Measurements from ENCODE around the gene FXYD2. TPM values are rescaled to one million over a fixed set of nuclear protein-coding genes. Genes with fewer than 3 reads are reported as not detected.
A peak's percentile ranks its signal among the peaks of the same experiment; 100 is the strongest.

The FXYD2 gene
- total and polyA plus RNA-seq, 9 of the 15 experiments (the other 6 are each of a cell fraction or from before 2014, with no cell fraction given) = not detected

DNA sequence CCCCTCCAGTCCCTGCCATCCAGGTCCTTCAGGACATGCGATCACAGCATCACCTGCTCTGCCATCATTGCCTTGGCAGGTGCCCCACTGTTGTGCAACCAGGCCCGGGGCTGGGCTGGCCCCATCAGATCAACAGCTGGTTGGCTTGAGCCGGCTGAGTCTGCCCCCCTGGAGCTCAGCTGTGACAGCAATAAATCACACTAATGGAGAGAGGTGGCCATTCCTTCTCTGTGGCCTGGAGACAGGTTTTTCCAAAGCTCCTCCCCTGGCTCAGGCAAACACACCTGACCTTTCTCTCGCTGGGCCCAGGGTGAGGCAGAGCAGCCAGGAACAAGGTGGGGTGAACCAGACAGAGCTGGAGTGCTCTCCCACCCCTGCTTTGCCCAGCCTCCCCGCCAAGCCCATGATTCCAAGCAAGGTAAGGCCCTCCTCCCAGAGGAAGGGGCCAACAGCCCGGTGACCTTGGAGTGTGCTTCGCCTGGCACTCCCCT lies 8.9 kb upstream of the FXYD2 start:
- ATAC-seq = no peak
- H4K20me1 ChIP-seq (replicated peaks; ENCODE audit: control insufficient read depth, insufficient read depth, low read length) = 0 out of 2 replicates have a peak, but pooled peaks cover 4% of the 10 kb centered on the region
- TF ChIP-seq STAT5A (IDR thresholded peaks at IDR 0.05; ENCODE audit: borderline replicate concordance, low read length) = no peak
- TF ChIP-seq, protein P1, sequence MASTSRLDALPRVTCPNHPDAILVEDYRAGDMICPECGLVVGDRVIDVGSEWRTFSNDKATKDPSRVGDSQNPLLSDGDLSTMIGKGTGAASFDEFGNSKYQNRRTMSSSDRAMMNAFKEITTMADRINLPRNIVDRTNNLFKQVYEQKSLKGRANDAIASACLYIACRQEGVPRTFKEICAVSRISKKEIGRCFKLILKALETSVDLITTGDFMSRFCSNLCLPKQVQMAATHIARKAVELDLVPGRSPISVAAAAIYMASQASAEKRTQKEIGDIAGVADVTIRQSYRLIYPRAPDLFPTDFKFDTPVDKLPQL (IDR thresholded peaks at IDR 0.05; ENCODE audit: extremely low read depth, insufficient read length) = no peak
- no peak for TF ChIP-seq RBFOX2 (IDR thresholded peaks at IDR 0.05; ENCODE audit: low read depth, low read length)
- no peak for TF ChIP-seq CEBPG (CRISPR knock-in tag; IDR thresholded peaks at IDR 0.05)
- TF ChIP-seq CEBPG (tag; conservative IDR thresholded peaks at IDR 0.05 in 1 of 2, IDR thresholded peaks at IDR 0.05 in 1 of 2) = peak in 1 of 2 experiments; percentile 65; a peak in 2 of 4 replicates
- no peak for TF ChIP-seq MAFG (tag; conservative IDR thresholded peaks at IDR 0.05)
- TF ChIP-seq, protein P2, sequence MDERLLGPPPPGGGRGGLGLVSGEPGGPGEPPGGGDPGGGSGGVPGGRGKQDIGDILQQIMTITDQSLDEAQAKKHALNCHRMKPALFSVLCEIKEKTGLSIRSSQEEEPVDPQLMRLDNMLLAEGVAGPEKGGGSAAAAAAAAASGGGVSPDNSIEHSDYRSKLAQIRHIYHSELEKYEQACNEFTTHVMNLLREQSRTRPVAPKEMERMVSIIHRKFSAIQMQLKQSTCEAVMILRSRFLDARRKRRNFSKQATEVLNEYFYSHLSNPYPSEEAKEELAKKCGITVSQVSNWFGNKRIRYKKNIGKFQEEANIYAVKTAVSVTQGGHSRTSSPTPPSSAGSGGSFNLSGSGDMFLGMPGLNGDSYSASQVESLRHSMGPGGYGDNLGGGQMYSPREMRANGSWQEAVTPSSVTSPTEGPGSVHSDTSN (CRISPR knock-in tag; IDR thresholded peaks at IDR 0.05; ENCODE audit: low read depth) = no peak
- TF ChIP-seq, protein P2 (tag; conservative IDR thresholded peaks at IDR 0.05; ENCODE audit: low read depth) = peak; percentile 72
- no peak for TF ChIP-seq ZNF23 (CRISPR knock-in tag; IDR thresholded peaks at IDR 0.05)
- TF ChIP-seq ILK (tag; IDR thresholded peaks at IDR 0.05; ENCODE audit: borderline replicate concordance, low read depth) = no peak
- peak; percentile 43; the same call in 1 of the 2 replicates for TF ChIP-seq CEBPB (tag; IDR thresholded peaks at IDR 0.05)
- no peak for TF ChIP-seq RBM22 (IDR thresholded peaks at IDR 0.05; ENCODE audit: low read depth, low read length, poor library complexity, severe bottlenecking)
- TF ChIP-seq, protein P3, sequence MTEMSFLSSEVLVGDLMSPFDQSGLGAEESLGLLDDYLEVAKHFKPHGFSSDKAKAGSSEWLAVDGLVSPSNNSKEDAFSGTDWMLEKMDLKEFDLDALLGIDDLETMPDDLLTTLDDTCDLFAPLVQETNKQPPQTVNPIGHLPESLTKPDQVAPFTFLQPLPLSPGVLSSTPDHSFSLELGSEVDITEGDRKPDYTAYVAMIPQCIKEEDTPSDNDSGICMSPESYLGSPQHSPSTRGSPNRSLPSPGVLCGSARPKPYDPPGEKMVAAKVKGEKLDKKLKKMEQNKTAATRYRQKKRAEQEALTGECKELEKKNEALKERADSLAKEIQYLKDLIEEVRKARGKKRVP (CRISPR knock-in tag; IDR thresholded peaks at IDR 0.05) = no peak
- TF ChIP-seq RAD51 (IDR thresholded peaks at IDR 0.05; ENCODE audit: borderline replicate concordance, low read depth) = no peak
- TF ChIP-seq CAMTA2 (CRISPR knock-in tag; conservative IDR thresholded peaks at IDR 0.05) = no peak
- no peak for TF ChIP-seq HDAC6 (IDR thresholded peaks at IDR 0.05; ENCODE audit: low read depth, low read length)
- no peak for TF ChIP-seq ZNF124 (CRISPR knock-in tag; IDR thresholded peaks at IDR 0.05)
- no peak for TF ChIP-seq RBM15 (IDR thresholded peaks at IDR 0.05; ENCODE audit: insufficient read depth, low read length)
- no peak for TF ChIP-seq HDAC1 (IDR thresholded peaks at IDR 0.05)
- no peak for TF ChIP-seq SMAD1 (IDR thresholded peaks at IDR 0.05; ENCODE audit: low read depth, low read length, partially characterized antibody)

More for the DNA sequence above, 8.9 kb upstream of the FXYD2 start:
- peaks cover 46 to 95% of the 10 kb centered on the region in 2 experiments; a peak in 4 of 5 replicates for H3K27me3 ChIP-seq (ENCODE audit: control insufficient read depth in 2 of 2, insufficient read depth in 2 of 2, low read length in 2 of 2)
- FAIRE-seq (no peak), DNase-seq (ENCODE audit: extremely low read depth in 1 of 4, low spot score in 3 of 4) (no peak)
- no peaks in the 10 kb centered on the region for H3K9me3 ChIP-seq (replicated peaks; ENCODE audit: control insufficient read depth, insufficient read depth, low read depth, low read length)
- H3K9ac ChIP-seq (ENCODE audit: insufficient read depth in 1 of 2, low read depth in 2 of 2, low read length in 2 of 2) = no peak overlapping the region
- BruUV-seq (replicated peaks) = no TSS peak
- POLR2A ChIA-PET = interaction anchor here (0.5 to 1.4 kb wide), 4 partner anchors 8 to 71 kb away, joined by 3 to 5 read pairs (median 3); no protein-coding TSS in a partner anchor
- WGBS (ENCODE audit: insufficient coverage, low coverage, missing lambda C conversion rate) = 0% methylated on average over 5 of the region's 7 CpGs
- intact Hi-C loops (cut with micrococcal nuclease) (no loop called here), in situ Hi-C loops (cut with MboI) (no loop called here)
- H3K27ac ChIP-seq (ENCODE audit: extremely low read depth, low read depth, low read length) = no peak overlapping the region
- H3K4me3 ChIP-seq = no peak overlapping the region
- H3K36me3 ChIP-seq (ENCODE audit: control insufficient read depth, insufficient read depth, low read length) = no peaks in the 10 kb centered on the region
- no peaks in the 10 kb centered on the region for H3K79me2 ChIP-seq (ENCODE audit: control insufficient read depth, insufficient read depth, low read length)
- H3K4me1 ChIP-seq (replicated peaks in 1 of 2; ENCODE audit: control insufficient read depth in 2 of 2, insufficient read depth in 2 of 2, low read length in 2 of 2) = peaks cover 0 to 9% of the 10 kb centered on the region in 2 experiments; a peak in 2 of 5 replicates
- CTCF ChIA-PET (ENCODE audit: low intra/inter-chr PET ratio) = no interaction called here
- H3K4me2 ChIP-seq (ENCODE audit: insufficient read depth, low read length) = no peak overlapping the region
- H3K9me1 ChIP-seq (ENCODE audit: control insufficient read depth, insufficient read depth, low read length) = peaks cover 3% of the 10 kb centered on the region
- no peak overlapping the region for H2AFZ ChIP-seq (ENCODE audit: low read depth, low read length)
